Keratinocyte (primary cell): ENCODE measurements around the gene RYR2. TPM values are rescaled to one million over a fixed set of nuclear protein-coding genes. Genes with fewer than 3 reads are reported as not detected.

Experiments
- DNase-seq: peaks from one replicate; pipeline ENCODE4 v3.0.0-alpha.2; 2011; ENCODE audit warnings: low read depth, missing footprints, low spot score
- FAIRE-seq: peaks from 2 replicates; lab custom pipeline; 2011; peaks lifted over from hg19 to GRCh38; lab: Jason Lieb, UNC
- H2AFZ ChIP-seq: 2 replicates; pipeline ENCODE4 v1.6.0; 2012; ENCODE audit warnings: low read length, control low read depth, inconsistent platforms; ENCODE audit not compliant: control insufficient read depth
- H3K27ac ChIP-seq: 2 replicates; pipeline ENCODE4 v1.5.1; 2011; ENCODE audit warnings: low read length; ENCODE audit not compliant: control insufficient read depth, insufficient read depth
- H3K27me3 ChIP-seq: 3 replicates; pipeline ENCODE4 v1.6.0; 2011; ENCODE audit warnings: low read length; ENCODE audit not compliant: control insufficient read depth, insufficient read depth; ENCODE audit errors: extremely low read depth
- H3K36me3 ChIP-seq, 2 experiments: 2 replicates in 1 of 2; 3 replicates in 1 of 2; pipeline ENCODE4 v1.5.1; 2011; ENCODE audit warnings: low read length in 2 of 2, mild to moderate bottlenecking in 1 of 2; ENCODE audit not compliant: control insufficient read depth in 2 of 2, insufficient read depth in 2 of 2; ENCODE audit errors: extremely low read depth in 1 of 2
- H3K4me1 ChIP-seq: 3 replicates; pipeline ENCODE4 v1.5.1; 2011; ENCODE audit warnings: low read length; ENCODE audit not compliant: control insufficient read depth, insufficient read depth; ENCODE audit errors: extremely low read depth
- H3K4me2 ChIP-seq: 3 replicates; pipeline ENCODE4 v1.6.0; 2011; ENCODE audit warnings: low read depth, low read length; ENCODE audit not compliant: control insufficient read depth, insufficient read depth; ENCODE audit errors: extremely low read depth
- H3K4me3 ChIP-seq, 3 experiments: fragments of 200-600 bp in 1 of 3; sonication (generic) in 1 of 3; 2 replicates in 2 of 3; 3 replicates in 1 of 3; pipeline ENCODE4 v1.5.1; 2011 to 2016; ENCODE audit warnings: low read length in 3 of 3, mild to moderate bottlenecking in 3 of 3, control low read depth in 2 of 3, inconsistent platforms in 1 of 3, low read depth in 1 of 3, mixed read lengths in 1 of 3, mixed run types in 1 of 3, moderate library complexity in 1 of 3; ENCODE audit not compliant: control insufficient read depth in 2 of 3, insufficient read depth in 2 of 3; ENCODE audit errors: extremely low read depth in 1 of 3
- H3K79me2 ChIP-seq: 2 replicates; pipeline ENCODE4 v1.6.0; 2012; ENCODE audit warnings: low read length; ENCODE audit not compliant: control insufficient read depth, insufficient read depth
- H3K9ac ChIP-seq: 3 replicates; pipeline ENCODE4 v1.6.0; 2011; ENCODE audit warnings: low read length; ENCODE audit not compliant: control insufficient read depth, insufficient read depth; ENCODE audit errors: extremely low read depth
- H3K9me1 ChIP-seq: 3 replicates; pipeline ENCODE4 v1.6.0; 2011; ENCODE audit warnings: low read length; ENCODE audit not compliant: control insufficient read depth, insufficient read depth; ENCODE audit errors: extremely low read depth
- H3K9me3 ChIP-seq: 2 replicates; pipeline ENCODE4 v1.5.1; 2012; ENCODE audit warnings: low read depth, low read length; ENCODE audit not compliant: control insufficient read depth
- H4K20me1 ChIP-seq: 3 replicates; pipeline ENCODE4 v1.6.0; 2011; ENCODE audit warnings: low read length; ENCODE audit not compliant: control insufficient read depth, insufficient read depth; ENCODE audit errors: extremely low read depth
- EZH2 ChIP-seq: IDR thresholded peaks from one replicate; pipeline ENCODE4 v1.6.1; 2012; ENCODE audit warnings: inconsistent platforms, mild to moderate bottlenecking, low read length, moderate library complexity
- dilution Hi-C: fragments of 300-500 bp; cut with MboI; formaldehyde crosslinking; loops from one replicate; pipeline ENCODE4 v1.7.0; 2020; ENCODE audit warnings: low sequenced_read_pairs; ENCODE audit not compliant: extremely low pct_ligation_motif_present
- polyA plus RNA-seq, 5 experiments: library from polyadenylated mRNA; depleted of rRNA in 3 of 5; stranded (reverse) in 3 of 5; stranded (forward) in 1 of 5; unstranded in 1 of 5; fragments of >200 nt; gene quantifications; 1 replicate in 1 of 5; 2 replicates in 3 of 5; 3 replicates in 1 of 5; pipeline versions ENCODE4 v1.2.1 to v1.2.3, GENCODE V29; 2011 to 2012; ENCODE audit warnings: missing spikeins in 2 of 5, low read depth in 1 of 5, low replicate concordance in 1 of 5
- TF ChIP-seq, protein P1 (sequence below), 3 experiments: IDR thresholded peaks in 1 of 3; conservative IDR thresholded peaks in 1 of 3; optimal IDR thresholded peaks in 1 of 3; 2 replicates in 2 of 3; 3 replicates in 1 of 3; pipeline versions ENCODE3 to v1.5.1; 2011; ENCODE audit warnings: low read length in 3 of 3, mild to moderate bottlenecking in 3 of 3, moderate library complexity in 2 of 3, control low read depth in 1 of 3, inconsistent platforms in 1 of 3; ENCODE audit not compliant: insufficient read depth in 2 of 3; ENCODE audit errors: extremely low read depth in 1 of 3

Gene RYR2
- polyA plus RNA-seq, 1 donor (not counting 4 experiments of a cell fraction or from before 2014, with no cell fraction given): 0.05 TPM

DNA sequence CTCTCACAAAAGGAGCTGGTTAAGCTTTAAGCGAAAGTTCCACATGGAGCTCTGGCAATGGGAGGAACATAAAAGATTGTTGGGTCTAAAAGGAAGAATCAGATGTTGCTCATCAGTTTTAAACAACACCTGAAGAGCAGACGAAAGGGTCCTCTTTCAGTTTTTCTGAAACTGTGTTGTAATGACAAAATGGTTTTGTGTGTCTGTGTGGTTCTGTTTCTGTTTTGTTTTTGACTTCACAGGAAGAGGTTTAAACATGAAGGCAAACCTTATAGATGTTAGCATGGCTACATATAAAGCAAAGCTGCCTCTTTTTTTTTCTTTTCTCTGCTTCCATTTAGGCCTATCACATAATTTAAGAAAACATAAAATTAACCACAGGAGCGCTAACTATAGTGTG lies 712.6 kb downstream of the RYR2 start:
- no peak for TF ChIP-seq EZH2
- H3K9me3 ChIP-seq: no peaks in the 10 kb centered on the region
- no peak for FAIRE-seq
- no peaks in the 10 kb centered on the region for H3K27me3 ChIP-seq
- H3K4me1 ChIP-seq: no peaks in the 10 kb centered on the region
- H3K36me3 ChIP-seq: no peaks in the 10 kb centered on the region
- dilution Hi-C loops: no loop called here
- H3K4me3 ChIP-seq: no peak overlapping the region
- no peak overlapping the region for H3K9ac ChIP-seq
- H3K4me2 ChIP-seq: no peak overlapping the region
- H3K27ac ChIP-seq: no peak overlapping the region
- H4K20me1 ChIP-seq: no peaks in the 10 kb centered on the region
- no peaks in the 10 kb centered on the region for H3K79me2 ChIP-seq
- H3K9me1 ChIP-seq: no peaks in the 10 kb centered on the region
- DNase-seq: no peak
- no peak overlapping the region for H2AFZ ChIP-seq

GRCh38 chr1:237756304-237756967 lies 714.5 kb downstream of the RYR2 start:
- H3K27ac ChIP-seq: no peak overlapping the region
- no peak overlapping the region for H2AFZ ChIP-seq
- no peak overlapping the region for H3K9ac ChIP-seq
- no peaks in the 10 kb centered on the region for H3K27me3 ChIP-seq
- H3K4me1 ChIP-seq: no peaks in the 10 kb centered on the region
- H3K9me1 ChIP-seq: no peaks in the 10 kb centered on the region
- dilution Hi-C loops: no loop called here
- H4K20me1 ChIP-seq: no peaks in the 10 kb centered on the region
- DNase-seq (no peak), FAIRE-seq (no peak)
- H3K9me3 ChIP-seq: no peaks in the 10 kb centered on the region
- no peak for TF ChIP-seq EZH2
- TF ChIP-seq, protein P1, sequence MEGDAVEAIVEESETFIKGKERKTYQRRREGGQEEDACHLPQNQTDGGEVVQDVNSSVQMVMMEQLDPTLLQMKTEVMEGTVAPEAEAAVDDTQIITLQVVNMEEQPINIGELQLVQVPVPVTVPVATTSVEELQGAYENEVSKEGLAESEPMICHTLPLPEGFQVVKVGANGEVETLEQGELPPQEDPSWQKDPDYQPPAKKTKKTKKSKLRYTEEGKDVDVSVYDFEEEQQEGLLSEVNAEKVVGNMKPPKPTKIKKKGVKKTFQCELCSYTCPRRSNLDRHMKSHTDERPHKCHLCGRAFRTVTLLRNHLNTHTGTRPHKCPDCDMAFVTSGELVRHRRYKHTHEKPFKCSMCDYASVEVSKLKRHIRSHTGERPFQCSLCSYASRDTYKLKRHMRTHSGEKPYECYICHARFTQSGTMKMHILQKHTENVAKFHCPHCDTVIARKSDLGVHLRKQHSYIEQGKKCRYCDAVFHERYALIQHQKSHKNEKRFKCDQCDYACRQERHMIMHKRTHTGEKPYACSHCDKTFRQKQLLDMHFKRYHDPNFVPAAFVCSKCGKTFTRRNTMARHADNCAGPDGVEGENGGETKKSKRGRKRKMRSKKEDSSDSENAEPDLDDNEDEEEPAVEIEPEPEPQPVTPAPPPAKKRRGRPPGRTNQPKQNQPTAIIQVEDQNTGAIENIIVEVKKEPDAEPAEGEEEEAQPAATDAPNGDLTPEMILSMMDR (optimal IDR thresholded peaks at IDR 0.05 in 1 of 3, IDR thresholded peaks at IDR 0.05 in 1 of 3, conservative IDR thresholded peaks at IDR 0.05 in 1 of 3; ENCODE audit: extremely low read depth in 1 of 3, insufficient read depth in 2 of 3, low read length in 3 of 3): no peak
- no peaks in the 10 kb centered on the region for H3K36me3 ChIP-seq
- H3K4me3 ChIP-seq: no peak overlapping the region
- no peaks in the 10 kb centered on the region for H3K79me2 ChIP-seq
- no peak overlapping the region for H3K4me2 ChIP-seq

DNA sequence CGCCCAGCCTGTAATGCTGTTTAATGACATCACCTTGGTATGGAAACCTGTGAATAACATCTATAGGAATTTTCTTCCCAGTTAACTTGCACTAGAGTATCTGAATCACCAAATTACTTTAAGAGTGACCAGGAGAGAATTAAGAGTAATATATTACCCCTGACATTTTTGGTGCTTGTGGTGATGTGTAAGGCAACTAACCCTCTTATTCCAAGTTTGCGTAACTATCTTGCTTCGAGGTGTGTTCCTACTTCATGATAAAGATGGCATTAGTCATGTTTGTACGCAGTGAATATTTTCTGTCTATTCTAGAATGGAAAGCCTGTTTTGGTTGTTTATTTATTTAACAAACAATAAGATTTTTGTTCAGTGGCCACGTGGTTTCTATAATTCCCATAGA lies 717.4 kb downstream of the RYR2 start:
- Histone ChIP-seq H3K36me3 (no peaks in the 10 kb centered on the region), H3K4me2 (no peak overlapping the region), H3K79me2 (no peaks in the 10 kb centered on the region), H3K9me3 (no peaks in the 10 kb centered on the region), H3K27ac (no peak overlapping the region), H2AFZ (no peak overlapping the region), H3K27me3 (no peaks in the 10 kb centered on the region), H3K4me1 (no peaks in the 10 kb centered on the region), H3K9ac (no peak overlapping the region), H3K9me1 (no peaks in the 10 kb centered on the region), H4K20me1 (no peaks in the 10 kb centered on the region), H3K4me3 (no peak overlapping the region)
- no peak for TF ChIP-seq EZH2
- TF ChIP-seq, protein P1 (optimal IDR thresholded peaks at IDR 0.05 in 1 of 3, IDR thresholded peaks at IDR 0.05 in 1 of 3, conservative IDR thresholded peaks at IDR 0.05 in 1 of 3; ENCODE audit: extremely low read depth in 1 of 3, insufficient read depth in 2 of 3, low read length in 3 of 3): no peak
- dilution Hi-C loops: no loop called here
- DNase-seq: no peak
- FAIRE-seq: no peak
